GM18502 (cell line): ENCODE measurements around the gene PPP2R2C.

Experiments used
- ATAC-seq: cut with Tn5 transposase; IDR thresholded peaks from one replicate; pipeline ENCODE4 v1.9.1; 2021; ENCODE audit warnings: mild to moderate bottlenecking; ENCODE audit not compliant: unreplicated experiment, poor library complexity

The PPP2R2C gene

DNA sequence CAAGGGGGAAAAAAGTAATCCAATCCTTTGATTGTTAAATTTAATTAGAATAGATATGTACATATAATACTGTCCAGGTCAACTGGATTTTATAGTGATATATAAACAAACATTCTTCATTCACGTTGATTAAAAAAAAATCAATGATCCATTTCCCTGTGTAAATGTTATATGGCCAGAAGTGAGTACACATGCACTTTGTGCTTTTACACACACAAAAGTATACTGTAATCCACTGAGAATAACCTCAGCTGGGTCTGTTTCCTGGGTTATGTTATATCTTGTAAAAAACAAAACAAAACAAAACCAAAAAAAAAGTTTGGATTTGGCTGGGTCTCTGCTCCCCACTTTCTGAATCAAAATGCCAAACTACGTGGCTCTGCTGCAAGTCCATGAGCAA lies 151.1 kb downstream of the PPP2R2C start:
- ATAC-seq: no peak

DNA sequence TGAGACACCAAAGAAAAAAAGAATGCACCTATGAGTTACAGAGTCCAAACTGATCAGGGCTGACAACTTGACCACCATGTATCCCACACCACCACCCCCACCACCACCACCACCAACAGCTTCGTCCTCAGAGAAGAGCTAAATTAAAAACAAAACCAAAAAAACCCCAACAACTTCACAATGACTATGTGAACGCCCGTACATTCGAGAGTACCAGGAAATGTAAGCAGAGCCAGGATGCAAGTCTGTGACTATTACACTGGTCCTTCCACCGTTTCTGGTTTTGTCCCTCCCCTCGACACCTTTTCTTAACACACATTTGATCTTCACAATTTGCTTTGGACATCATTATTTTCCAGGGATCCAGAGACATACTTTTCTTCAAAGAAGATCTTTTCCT lies 151.8 kb downstream of the PPP2R2C start:
- no peak for ATAC-seq

DNA sequence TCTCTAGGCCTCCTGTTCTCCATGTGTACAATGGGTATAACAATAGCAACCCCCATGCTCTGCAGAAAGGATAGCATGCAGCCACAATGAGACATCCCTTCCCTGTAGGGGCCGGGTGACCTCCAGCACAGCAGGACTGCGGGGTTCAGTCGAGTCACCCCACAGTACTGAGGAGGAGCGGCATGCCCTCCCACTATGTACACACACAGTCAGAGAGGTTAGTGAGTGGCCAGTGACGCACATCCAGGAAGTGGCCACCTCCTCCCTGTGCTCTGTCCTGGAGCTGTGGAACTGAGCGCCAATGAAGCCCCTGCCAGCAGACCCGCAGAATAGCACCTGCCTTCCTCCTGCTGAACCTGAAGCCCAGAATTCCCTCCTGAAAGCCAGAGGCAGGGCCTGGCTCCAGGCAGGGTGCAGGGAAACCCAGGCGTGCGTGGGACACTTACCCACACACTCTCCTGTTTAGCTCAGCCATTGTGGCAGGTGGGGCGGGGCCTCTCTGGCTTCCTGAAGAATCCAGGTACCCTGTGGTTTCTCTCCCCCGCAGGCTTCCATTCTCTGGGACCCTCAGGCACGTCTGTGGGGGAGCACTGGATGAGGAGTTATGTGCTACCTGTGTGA lies 152.8 kb downstream of the PPP2R2C start:
- ATAC-seq: no peak

DNA sequence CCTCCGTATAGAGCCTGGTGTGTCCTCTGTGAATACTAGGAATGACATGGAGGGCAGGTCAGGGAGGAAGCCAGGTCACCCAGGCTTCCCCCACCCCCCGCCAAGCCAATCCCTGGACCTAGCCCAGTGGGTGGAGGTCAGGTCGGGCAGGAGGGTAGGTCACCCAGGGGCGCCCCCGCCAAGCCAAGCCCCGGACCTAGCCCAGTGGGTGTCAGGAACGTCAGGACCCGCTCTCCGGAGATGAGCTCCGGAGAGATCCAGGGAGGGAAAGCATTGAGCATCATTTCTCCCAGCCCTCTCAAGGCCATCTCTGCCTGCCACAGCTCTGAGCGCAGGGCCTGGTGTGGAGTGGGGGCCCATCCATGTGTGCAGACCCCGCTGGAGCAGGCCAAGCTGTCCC lies 154.2 kb downstream of the PPP2R2C start:
- ATAC-seq: no peak

DNA sequence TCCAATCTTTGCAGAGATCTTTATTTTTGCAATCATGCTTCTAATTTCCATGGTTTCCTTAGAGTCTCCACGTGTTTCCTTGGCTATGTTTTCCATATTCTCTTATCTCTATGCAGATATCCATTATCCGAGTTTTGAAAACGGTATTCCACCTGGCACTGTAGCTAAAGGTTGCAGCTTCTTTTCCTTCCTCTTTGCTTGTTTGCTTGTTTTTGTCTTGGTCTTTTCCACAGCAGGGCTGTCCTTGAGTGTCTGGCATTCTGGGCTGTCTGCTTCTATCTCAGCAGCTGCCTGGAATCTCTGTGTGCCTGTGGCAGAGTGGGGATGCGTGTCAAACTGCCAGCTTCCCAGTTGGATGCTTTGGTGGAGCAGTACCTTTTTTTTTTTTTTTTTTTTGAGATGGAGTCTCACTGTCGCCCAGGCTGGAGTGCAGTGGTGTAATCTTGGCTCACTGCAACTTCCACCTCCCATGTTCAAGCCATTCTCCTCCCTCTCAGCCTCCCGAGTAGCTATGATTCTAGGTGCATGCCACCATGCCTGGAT lies 155.9 kb downstream of the PPP2R2C start:
- ATAC-seq: no peak

DNA sequence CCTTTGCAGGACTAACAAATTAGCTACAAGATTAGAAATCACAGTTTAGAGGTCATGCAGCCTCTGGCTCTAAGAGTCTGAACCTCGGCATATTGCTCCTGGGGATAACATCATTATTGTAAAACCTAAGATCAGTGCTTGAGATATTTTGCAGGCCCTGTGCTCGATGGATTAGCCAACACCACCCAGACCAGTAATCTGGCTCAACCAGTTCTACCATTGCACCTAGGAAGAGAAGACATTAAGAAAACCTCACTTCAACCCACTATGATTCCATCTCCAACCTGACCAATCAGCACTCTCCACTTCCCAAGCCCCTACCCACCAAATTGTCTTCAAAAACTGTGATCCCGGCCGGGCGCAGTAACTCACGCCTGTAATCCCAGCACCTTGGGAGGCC lies 159.2 kb downstream of the PPP2R2C start:
- ATAC-seq: no peak

DNA sequence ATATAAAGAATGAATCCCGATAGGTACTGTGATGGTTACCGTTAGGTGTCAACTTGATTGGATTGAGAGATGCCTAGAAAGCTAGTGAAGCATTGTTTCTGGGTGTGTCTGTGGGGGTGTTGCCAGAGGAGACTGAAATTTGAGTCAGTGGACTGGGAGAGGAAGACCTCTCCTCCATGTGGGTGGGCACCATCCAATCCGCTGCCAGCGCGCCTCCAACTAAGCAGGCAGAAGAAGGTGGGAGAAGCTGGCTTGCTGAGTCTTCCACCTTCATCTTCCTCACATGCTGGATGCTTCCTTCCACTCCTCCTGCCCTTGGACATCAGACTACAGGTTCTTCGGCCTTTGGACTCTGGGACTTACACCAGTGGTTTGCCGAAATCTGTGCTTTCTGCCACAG lies 162.6 kb downstream of the PPP2R2C start:
- no peak for ATAC-seq

DNA sequence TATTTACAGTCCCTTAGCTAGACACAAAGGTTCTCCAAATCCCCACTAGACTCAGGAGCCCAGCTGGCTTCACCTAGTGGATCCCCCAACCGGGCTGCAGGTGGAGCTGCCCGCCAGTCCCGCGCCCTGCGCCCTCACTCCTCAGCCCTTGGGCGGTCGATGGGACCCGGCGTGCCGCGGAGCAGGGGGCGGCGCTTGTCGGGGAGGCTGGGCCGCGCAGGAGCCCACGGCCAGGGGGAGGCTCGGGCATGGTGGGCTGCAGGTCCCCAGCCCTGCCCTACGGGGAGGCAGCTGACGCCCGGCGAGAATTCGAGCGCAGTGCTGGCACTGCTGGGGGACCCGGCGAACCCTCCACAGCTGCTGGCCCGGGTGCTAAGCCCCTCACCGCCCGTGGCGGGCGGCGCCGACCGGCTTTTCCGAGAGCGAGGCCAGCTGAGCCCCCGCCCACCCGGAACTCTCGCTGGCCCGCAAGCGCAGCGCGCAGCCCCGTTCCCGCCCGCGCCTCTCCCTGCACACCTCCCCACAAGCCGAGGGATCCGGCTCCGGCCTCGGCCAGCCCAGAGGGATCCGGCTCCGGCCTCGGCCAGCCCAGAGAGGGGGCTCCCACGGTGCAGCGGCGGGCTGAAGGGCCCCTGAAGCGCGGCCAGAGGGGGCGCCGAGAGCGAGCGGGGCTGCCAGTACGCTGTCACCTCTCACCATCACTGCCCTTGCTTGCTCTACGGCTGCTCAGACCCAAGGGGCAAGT lies 163.3 kb downstream of the PPP2R2C start:
- ATAC-seq: no peak

DNA sequence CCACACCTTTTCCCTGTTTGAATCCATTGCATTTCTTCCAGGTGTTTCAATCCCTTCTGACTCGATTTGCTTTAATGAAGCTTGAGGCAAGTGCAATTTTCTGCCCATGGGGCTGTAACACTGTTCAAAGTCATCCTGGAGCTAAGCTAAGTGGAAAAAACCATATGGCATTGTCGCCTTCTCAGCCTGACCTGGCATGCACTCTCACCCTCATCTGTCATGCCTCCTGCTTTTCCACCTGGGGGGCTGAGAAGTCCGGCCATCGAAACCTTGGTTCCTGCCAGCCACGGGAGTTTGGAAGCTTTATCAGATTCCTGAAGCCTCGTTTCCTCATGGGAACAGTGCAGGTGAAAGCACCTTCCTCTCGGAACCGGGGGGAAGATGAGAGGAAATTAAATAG lies 164.5 kb downstream of the PPP2R2C start:
- ATAC-seq: no peak

DNA sequence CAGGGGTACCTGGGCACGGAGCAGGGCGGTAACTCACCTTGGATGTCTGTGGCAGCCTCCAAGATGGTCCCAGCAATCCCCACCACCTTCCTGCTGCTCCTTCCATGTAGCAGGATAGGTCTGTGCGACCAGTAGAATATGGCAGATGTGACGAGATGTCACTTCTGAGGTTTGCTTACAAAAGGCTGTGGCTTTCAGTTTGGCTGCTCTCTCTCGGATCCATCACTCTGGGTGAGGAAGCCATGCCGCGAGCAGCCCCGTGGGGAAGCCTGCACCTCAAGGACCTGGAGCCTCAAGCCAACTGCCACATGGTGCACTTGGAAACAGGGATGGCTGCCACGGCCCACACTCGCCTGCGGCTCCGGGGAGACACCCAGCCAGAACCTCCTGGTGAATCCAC lies 165.2 kb downstream of the PPP2R2C start:
- no peak for ATAC-seq

DNA sequence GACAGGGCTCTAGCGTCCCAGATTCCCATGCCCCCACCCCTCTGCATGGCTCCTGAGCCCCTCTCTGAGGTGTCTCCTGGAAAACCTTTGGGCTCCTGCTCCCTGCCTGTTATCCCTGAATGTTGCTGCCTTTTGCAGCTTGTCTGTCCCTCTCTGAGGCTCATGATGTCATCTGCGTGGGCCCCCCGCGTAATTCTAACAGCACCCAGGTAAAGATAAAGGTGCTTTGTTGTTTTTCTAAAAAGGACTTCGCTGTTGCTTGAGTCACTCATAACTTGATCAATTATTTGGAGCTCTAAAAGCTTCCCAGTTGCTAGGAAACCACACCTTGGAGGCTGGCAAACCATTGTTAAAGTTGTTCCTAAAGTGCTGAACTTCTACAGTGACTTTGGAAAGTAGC lies 166.1 kb downstream of the PPP2R2C start:
- ATAC-seq: no peak

DNA sequence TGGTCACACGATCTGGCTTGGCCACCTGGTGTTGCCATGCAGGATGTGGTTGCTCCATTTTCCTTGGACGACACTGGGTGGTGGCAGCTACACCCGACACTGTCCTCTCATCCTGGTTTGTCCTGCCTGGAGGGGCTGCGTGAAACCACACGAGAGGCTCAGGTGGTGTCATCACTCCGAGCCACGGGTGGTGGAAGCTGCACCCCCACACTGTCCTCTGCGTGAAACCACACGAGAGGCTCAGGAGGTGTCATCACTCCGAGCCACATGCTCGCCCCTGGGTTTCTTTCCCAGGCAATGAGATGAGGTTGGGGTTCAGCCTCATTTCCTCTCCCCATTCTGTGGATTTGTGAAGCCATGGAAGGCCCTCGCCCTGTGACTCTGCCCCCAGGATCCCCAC lies 168.5 kb downstream of the PPP2R2C start:
- ATAC-seq: no peak

DNA sequence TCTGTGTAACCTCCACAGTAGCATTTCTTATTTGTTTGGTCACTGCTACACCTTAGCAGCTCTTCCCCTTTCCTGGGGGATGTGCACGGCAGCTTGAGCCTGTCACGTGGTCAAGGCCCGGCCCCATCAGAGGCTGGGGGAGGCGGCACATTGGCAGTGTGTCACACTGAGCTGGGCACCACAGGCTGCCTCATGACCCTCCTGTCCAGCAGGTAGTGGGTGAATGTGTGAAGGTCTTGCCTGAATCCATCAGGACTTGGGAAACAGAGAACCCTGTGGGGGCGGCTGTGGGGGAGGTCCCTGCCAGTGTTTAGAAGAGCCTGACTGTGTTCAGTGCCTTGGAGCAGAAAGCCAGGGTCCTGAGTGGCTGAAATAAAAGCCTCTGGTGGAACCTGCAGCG lies 169.5 kb downstream of the PPP2R2C start:
- no peak for ATAC-seq

DNA sequence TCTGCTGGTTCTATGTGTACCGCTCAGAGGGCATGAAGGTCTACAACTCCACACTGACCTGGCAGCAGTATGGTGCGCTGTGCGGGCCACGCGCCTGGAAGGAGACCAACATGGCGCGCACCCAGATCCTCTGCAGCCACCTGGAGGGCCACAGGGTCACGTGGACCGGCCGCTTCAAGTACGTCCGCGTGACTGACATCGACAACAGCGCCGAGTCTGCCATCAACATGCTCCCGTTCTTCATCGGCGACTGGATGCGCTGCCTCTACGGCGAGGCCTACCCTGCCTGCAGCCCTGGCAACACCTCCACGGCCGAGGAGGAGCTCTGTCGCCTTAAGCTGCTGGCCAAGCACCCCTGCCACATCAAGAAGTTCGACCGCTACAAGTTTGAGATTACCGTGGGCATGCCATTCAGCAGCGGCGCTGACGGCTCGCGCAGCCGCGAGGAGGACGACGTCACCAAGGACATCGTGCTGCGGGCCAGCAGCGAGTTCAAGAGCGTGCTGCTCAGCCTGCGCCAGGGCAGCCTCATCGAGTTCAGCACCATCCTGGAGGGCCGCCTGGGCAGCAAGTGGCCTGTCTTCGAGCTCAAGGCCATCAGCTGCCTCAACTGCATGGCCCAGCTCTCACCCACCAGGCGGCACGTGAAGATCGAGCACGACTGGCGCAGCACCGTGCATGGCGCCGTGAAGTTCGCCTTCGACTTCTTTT lies 170.5 kb downstream of the PPP2R2C start:
- no peak for ATAC-seq

DNA sequence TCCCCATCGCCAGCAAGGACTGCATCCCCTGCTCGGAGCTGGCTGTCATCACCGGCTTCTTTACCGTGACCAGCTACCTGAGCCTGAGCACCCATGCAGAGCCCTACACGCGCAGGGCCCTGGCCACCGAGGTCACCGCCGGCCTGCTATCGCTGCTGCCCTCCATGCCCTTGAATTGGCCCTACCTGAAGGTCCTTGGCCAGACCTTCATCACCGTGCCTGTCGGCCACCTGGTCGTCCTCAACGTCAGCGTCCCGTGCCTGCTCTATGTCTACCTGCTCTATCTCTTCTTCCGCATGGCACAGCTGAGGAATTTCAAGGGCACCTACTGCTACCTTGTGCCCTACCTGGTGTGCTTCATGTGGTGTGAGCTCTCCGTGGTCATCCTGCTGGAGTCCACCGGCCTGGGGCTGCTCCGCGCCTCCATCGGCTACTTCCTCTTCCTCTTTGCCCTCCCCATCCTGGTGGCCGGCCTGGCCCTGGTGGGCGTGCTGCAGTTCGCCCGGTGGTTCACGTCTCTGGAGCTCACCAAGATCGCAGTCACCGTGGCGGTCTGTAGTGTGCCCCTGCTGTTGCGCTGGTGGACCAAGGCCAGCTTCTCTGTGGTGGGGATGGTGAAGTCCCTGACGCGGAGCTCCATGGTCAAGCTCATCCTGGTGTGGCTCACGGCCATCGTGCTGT lies 171.2 kb downstream of the PPP2R2C start:
- ATAC-seq: no peak

DNA sequence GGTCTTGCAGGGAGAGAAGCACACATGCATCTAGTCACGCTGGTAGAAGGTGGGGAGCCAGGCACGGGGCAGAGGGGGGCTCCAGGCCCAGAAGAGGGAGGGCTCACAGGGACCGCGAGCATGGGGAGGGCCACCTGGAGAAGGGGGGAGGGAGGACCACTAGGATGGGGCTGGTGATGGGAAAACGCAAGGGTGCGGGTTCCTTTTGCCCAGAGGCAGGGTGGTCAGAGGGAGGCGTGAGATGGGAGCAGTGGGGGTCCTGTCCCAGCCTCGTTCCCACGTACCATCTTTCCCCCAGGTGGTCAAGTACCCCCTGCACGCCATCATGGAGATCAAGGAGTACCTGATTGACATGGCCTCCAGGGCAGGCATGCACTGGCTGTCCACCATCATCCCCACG lies 172.1 kb downstream of the PPP2R2C start:
- no peak for ATAC-seq

DNA sequence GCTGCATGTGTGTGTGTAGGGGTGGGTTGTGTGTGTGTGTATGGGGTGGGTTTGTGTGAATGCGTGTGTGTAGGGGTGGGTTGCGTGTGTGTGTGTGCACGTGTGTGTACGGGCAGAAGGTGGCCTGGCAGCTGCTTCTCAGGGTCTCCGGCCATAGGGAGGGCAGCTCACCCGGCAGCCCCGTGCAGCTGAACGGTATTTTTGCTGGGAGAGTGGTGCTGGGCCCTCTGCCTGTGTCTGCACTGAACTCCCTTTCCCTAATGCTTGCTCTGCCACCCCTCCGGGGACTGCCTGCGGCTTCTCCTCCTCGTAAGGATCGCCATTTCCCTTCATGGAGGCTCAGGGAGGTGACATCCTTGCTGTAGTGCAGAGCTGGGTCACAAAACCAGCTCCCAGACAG lies 172.5 kb downstream of the PPP2R2C start:
- ATAC-seq: no peak

DNA sequence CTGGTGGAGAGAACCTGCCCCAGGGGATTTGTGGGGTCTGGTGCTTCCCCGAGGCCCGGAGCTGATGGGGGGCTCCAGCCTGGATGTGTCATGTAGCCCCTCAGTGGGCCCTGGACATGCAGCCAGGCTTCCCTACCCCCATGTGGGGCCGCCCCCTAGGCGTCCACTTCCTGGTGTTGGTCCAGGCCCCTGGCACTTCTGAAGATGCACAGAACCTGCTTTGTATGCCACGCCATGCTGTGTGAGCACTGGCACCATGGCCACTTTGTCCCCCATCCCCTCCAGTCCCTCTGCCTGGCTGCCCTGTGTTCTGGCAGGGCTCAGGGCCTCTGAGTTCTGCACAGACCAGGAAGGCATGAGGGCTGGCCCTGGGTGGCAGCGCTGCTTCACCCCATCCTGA lies 173.6 kb downstream of the PPP2R2C start:
- ATAC-seq: no peak

DNA sequence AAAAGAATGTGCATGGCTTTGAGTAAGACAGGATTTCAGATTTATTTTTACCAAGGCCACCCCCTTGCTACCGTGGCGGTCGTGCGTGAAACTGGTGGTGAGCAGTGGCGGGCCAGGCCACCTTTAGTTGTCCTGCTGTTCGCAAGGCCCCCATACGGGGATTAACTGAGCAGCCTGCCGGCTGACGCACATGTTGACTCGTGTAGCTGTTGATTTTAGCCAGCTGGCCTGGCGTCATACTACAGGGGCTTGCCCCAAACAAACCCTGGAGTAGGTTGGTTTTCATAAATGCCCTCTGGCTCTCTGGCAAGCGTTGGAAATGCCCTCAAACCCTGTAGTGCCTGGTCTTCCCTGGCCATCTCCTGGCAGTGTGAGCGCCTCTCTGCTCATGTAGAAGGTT lies 174.4 kb downstream of the PPP2R2C start:
- ATAC-seq: no peak

DNA sequence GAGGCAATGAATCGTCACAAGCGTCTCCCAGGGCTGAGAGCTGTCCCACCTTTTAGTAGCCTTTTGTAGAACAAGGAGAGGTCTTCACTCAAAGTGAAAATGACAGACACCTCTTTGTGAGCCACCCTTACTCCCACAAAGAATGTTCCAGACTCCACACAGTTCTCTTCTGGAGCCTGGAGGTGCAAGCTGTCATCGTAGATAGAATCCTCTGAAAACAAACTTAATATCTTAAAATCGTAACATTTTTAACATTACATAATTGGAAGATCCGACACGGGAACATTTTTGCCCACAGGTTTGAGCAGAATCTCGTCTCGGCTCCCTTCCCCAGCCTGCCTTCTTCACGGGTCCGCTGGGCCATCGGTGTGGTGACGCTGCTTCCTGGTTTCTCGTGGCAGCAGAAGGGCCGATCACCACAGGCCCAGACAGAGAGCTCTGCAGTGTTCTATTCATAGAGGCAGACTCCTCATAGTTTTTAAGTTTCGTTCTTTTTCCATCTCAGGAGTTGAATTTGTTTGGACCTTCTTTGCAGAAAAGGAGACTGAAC lies 175.1 kb downstream of the PPP2R2C start:
- ATAC-seq: no peak

DNA sequence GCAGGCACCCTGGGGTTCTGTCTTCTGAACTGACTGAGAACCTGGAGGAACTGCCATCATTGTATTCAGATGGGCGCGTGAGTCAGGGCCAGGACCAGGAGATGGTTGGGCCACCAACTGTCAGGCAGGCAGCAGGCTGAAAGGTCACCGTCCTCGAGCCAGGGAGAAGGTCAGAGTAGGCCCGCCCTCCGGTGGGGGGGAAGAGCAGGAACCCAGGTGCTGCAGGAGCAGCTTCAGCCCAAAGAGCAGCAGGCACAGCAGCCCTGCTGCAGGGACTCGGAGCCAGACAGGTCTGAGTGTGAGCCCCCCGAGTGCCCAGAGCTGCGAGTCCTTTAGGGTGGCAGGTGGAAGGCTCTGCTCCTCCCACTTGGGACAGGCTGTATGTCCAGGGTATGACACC lies 176.4 kb downstream of the PPP2R2C start:
- ATAC-seq: no peak
